ENCODE results near the gene CMTM5.
"Not testable (repeated sequence)": the region's sequence is repeated elsewhere in the genome, so short reads cannot be mapped to it uniquely, and the experiment has no call there.

The CMTM5 gene

GRCh38 chr14:23415821-23416778 is 39.3 kb downstream of the CMTM5 start:
- no peak for DNase-seq (ENCODE audit: low read depth)

DNA sequence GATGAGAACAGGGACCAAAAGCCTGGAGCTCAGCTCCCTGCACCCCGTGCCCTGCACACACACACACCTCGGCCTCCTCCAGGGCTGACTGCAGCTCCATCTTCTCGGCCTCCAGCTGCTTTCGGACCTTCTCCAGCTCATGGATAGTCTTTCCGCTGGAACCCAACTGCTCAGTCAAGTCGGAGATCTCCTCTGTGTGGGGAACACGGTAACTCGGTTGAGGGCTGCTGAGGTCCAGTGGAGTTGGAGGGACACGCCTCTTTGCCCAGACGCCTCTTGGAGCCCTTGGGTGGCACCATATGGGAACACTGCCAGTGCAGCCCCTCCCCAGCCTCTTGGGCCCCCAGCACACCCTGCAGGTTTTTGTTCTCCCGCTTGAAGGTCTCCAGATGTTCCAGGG is 40.0 kb downstream of the CMTM5 start:
- no peak for DNase-seq (ENCODE audit: low read depth)

- not testable (repeated sequence) for DNase-seq (ENCODE audit: low read depth)
These were observed 40.4 kb downstream of the CMTM5 start for GRCh38 chr14:23417269-23417668.

DNA sequence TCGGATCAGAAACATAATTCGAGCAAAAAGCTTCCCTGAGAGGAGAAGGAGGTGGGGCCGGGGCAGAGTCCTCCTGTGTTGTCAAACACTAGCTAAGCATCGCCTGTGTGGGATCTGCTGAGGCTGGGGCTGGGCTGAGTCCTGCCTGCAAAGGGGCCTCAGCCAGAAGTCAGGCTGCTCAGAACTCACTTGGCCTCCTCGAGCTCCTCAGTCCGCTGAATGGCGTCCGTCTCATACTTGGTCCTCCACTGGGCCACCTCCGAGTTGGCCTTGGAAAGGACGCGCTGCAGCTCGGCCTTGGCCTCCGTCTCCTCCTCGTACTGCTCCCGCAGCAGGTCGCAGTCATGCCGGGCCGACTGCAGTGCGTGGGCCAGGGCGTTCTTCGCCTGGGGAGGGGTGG is 41.2 kb downstream of the CMTM5 start:
- no peak for DNase-seq (ENCODE audit: low read depth)

DNA sequence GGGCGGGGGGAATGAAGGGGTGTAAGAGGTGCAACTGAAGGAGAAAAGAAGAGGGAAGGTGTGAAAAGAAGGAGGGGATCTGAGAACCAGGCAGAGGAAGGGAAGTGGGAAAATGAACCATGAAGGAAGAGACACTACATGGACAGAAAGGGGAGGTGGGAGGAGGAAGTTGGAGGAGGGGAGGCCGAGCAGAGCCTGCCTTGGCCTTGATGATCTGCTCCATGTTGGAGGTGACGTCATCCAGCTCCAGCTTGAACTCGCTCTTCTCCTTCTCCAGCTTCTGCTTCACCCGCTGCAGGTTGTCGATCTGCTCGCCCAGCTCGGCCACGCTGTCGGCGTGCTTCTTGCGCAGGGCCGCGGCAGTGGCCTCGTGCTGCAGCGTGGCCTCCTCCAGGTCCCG is 42.8 kb downstream of the CMTM5 start:
- not testable (repeated sequence) for DNase-seq (ENCODE audit: low read depth)

- no peak for DNase-seq (ENCODE audit: low read depth)
These were observed 44.7 kb downstream of the CMTM5 start for GRCh38 chr14:23421594-23421993.

DNA sequence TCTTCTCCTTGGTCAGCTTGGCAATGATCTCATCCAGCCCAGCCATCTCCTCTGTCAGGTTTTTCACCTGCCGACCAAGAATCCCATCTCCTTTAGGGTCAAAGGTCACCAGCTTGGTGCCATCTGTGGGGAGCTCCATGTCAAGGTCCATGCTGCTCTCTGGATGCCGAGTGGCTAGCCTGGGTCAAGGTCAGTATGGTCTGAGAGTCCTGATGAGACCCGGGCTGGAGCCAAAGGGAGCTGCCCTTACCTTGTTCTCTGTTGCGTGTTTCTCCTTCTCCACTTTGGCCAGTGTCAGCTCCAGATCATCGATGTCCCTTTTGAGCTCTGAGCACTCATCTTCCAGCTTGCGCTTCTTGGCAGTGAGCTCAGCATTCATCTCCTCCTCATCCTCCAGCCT is 46.8 kb downstream of the CMTM5 start:
- no peak for DNase-seq (ENCODE audit: low read depth)

GRCh38 chr14:23425169-23425568 is 48.3 kb downstream of the CMTM5 start:
- DNase-seq (ENCODE audit: low read depth), result no peak

GRCh38 chr14:23425798-23426197 is 49.0 kb downstream of the CMTM5 start:
- not testable (repeated sequence) for DNase-seq (ENCODE audit: low read depth)

DNA sequence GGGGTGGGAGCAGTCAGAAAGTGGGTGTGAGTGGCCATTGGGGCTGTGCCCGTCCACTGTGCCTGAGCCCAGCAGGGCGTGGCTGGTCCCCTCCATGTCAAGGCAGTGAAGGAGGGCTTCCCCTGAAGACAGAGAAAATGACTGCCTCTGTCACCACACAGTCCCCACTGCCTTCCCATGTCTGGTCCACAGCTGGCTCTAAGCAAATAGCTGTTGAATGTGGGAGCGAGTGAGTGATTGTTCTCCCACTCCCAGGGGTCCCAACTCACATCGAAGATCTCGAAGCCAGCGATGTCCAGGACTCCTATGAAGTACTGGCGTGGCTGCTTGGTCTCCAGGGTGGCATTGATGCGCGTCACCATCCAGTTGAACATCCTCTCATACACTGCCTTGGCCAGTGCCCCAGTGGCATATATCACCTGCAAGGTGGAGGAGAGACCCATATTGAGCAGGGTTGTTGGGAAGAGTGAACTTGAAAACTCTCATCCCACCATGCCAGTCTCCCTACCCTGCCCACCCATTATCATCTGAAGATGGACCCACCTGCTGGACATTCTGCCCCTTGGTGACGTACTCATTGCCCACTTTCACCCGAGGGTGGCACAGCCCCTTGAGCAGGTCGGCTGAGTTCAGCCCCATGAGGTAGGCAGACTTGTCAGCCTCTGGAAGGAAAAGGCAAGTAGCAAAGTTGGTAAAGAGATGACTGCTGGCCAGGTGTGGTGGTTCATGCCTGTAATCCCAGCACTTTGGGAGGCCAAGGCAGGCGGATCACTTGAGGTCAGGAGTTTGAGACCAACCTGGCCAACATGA is 52.0 kb downstream of the CMTM5 start:
- DNase-seq (ENCODE audit: low read depth), result no peak

All from stimulated activated CD4-positive, alpha-beta T cell treated with anti-CD3 and anti-CD28 coated beads, Interleukin-2, amount 100 ng/mL, for 4 hours (primary cell).